Astrocyte of the hippocampus (primary cell): ENCODE data around the gene LYPLAL1.
A peak's percentile ranks its signal among the peaks of the same experiment; 100 is the strongest.

Source experiments
- DNase-seq: peaks from one replicate; pipeline ENCODE4 v3.0.0; 2011; ENCODE audit warnings: low read depth, low spot score

LYPLAL1 gene

DNA sequence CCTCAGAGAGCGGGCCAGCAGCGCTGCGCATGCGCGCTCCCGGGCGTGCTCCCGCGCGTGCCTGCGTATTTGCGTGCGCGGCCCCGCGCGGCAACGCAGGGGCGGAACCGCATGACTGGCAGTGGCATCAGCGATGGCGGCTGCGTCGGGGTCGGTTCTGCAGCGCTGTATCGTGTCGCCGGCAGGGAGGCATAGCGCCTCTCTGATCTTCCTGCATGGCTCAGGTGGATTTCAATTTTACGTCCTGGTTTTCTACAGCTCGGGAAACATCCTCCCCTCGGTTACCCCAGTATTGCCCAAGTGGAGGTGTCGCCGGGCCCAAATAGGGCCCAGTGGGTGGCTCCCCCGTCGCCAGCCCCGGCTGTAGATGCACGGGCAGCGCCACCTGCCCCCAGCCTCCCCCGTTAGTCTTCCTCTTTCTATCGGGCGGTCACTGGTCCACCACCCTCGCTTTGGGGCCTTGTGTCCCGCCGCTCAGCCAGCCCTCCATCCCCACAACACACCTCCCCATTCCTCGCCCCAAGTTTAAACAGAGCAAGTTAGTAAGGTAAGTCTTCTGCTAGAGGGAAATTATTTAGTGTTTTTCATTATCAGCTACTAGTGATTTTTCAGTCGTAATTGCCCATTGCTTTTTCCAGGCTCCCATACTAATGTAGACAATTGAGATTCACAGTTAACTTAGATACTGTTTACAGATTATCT is at the start of gene LYPLAL1:
Gene LYPLAL1, plus strand, starts transcription at position 121 of the 702 bp plus-strand sequence. Its CDS starts 13 bp downstream, at position 134.
- DNase-seq: peak; percentile 96

DNA sequence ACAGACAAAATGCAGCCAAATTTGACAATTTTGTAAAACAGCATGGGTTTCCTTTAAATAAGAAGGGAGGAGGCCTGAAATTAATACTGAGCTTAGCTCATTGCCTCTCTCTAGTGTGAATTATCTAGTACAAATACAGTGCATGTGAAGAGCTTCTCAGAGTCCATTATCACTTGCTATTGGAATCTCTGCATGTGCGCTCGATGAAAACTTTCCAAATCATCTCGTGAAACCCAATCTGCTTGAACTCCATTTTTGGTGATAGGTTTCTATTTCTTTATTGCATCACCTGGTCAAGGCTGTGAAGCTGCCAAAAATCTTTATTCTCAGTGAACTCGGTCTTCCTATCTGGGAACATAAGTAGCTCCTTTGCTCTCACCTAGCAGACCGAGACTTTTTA is 49.5 kb upstream of the LYPLAL1 start:
- no peak for DNase-seq

DNA sequence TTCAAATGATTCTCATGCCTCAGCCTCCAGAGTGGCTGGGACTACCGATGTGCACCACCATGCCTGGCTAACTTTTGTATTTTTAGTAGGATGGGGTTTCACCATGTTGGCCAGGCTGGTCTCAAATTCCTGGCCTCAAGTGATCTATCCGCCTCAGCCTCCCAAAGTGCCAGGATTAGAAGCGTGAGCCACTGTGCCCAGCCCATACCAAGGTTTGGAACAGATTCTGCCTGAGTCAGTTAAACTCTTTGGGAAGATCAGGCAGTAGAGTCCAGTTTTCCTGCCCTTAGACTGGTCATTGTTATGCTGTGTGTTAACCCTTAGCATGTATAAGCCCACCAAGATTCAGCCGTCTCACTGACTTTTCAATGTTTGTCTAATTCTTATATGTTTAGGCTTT is 48.3 kb upstream of the LYPLAL1 start:
- DNase-seq: no peak

DNA sequence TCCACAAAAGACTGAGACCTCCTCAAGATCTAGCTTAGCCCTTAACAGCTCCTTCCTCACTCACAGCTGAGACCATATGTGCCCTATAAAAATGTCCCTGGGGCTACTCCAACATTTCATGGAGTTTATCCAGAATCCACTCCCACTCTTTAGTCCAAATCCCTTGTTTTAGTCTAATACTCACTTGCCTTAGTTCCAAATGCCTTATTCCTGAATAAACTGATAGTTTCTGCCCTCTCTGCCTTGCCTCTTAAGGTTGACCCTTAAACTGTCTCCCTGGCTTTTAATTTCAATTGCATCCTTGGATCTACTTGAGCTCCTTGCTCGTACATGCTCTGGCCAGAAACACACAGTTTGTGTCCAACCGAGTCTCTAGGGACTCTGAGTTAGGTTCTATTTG is 47.3 kb upstream of the LYPLAL1 start:
- peak; percentile 7 for DNase-seq

DNA sequence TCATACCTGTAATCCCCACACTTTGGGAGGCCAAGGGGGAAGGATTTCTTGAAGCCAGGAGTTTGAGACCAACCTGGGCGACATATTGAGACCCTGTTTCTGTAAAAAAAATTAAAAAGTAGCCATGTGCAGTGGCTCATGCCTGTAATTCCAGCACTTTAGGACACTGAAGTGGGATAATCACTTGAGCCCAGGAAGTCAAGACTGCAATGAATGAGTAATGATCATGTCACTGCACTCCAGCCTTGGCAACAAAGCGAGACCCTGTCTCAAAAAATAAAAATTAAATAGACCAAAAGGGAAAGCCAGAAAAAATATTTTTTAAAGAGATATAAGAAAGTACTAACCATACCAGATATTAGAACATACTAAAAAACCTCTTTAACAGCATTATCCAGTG is 44.7 kb upstream of the LYPLAL1 start:
- no peak for DNase-seq

DNA sequence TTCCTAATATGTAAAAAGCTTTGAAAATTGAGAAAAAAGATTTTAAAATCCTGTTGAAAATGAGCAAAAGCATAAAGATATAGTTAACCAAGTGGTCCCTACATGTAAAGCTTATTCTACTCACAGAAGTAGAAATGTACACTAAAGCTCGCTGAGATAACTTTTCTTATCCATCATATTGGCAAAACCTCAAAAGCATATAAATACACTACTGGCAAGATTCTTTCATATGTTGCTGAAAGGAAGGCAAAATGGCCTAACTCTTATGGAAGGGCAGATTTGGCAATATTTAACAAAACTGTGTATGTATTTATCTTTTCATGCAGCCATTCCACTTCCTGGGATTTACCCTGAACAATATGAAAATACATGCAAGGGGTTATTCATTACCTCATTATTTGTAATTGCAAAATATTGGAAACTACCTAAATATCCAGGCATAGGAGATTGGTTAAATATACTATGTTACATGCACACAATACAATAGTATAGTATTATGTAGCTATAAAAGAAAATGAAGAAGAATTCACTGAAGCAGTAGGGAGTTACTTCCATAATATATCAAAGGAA is 43.2 kb upstream of the LYPLAL1 start:
- DNase-seq: no peak

DNA sequence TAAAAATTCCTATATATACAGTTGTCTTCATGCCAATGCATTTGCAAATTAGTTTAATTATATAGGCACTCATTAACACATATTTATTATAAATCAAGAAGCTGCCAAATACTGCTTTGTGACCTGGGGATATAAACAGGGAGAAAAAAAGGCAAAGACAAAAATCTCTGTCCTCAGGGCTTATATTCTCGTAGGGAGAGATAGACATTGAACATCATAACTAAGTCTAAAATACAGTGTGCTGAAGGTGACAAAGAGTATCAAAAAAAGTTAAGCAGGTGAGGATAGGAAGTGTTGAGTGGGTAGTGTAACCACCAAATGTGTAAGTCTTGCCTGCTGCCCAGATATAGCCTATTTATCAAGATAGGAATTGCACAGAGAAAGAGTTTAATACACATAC is 40.7 kb upstream of the LYPLAL1 start:
- no peak for DNase-seq

DNA sequence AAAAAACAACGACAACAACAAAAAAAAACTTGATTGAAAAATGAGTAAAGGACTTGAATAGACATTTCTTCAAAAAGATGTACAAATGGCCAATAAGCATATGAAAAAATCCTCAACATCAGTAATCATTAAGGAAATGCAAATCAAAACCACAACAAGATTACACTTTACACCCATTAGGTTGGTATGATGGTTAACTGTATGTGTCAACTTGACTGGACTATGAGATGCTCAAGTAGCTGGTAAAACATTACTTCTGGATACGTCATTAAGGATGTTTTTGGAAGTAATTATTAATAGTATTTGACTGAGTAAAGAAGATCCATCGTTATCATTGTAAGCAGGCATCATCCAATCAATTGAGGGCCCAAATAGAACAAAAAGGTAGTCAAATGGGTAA is 34.9 kb upstream of the LYPLAL1 start:
- DNase-seq: no peak

DNA sequence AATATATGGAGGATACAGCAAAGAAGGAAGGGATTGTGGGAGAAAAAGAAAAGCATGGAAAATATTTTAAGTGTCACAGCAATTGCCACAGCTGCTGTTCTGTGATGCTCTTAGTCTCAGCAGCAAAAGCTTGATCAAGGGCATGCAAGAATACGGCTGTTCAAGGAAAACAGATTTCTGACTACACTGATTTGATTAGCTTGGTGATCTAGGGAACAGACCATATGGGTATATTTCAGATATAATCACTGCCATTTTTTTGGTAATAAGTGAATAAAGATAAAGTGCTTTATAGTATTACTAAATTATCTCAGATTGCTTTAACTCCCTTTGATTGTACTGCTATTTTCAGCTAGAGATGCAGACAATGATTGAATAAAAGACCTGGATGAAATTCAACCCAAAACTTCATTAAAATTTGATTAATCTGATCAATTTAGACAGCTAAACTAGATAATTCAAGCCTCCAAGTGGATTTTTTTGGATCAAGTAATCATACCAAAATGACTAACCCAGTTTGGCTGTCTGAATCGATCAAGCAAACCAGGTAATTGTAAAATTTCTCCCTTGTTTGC is 33.3 kb upstream of the LYPLAL1 start:
- DNase-seq: no peak

DNA sequence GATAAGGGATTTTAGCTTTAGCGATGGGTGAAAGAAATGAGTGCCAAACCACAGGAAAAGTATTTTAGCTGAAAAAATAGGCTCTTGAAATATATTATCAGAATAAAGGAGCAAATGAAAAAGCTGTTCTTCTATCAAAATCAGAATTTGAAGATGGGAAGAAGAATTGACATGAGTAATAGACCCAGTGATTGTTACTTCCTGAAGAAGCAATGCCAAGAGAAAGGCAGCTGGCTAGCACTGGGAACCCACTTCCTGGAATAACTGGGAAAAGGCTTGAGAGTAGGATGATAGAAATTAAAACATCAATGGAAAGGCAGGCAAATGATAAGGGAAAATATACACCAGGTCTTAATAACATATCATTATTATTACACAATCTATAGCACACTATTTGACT is 29.9 kb upstream of the LYPLAL1 start:
- no peak for DNase-seq

DNA sequence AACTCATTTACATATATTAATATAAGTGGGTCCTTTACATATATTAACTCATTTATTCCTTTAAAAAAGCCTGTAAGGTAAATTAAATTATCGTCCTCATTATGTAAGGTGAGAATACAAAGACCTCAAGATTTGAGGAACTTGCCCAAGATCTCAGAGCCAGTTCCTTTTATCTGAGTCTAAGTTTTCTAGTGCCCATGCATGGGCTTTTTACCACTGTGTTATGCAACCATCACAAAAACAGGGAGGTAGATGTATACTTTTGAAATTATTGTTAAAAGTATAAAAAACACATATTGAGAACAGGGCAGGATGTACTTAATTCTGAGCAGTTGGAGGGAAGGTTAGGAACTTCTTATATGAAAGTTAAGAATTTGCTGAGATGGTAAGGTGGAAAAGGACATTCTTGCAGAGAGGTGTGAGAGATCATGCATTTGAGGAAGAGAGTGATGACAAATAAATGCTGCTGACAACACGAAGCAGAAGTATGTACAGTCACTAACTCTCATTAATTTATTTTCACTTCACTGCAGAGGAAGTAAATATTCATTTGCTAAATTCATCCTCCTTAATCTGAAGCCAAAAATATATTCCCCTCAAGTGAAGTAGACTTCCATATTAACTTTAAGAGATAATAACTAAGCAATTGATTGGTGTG is 28.9 kb upstream of the LYPLAL1 start:
- no peak for DNase-seq

DNA sequence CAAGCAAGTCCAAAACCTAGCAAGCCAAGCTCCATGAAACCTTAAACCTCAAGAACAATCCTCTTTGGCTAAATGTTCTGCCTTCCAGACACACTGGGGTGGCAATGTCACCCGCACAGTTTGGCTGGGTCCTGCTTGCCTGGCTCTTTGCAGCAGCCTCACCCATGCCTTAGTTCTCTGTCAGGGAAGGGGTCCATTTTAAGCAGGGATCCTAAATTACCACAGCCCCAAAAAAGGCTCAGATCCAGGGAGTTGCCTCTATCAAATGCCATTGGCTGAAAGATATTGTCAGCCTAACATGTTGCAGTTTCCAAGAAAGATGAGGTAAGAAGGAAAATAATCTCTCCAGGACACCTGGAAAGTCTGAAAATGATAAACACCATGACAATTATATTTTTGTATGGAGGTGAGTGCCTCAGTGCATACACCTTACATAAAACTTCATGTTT is 26.1 kb upstream of the LYPLAL1 start:
- DNase-seq: no peak

DNA sequence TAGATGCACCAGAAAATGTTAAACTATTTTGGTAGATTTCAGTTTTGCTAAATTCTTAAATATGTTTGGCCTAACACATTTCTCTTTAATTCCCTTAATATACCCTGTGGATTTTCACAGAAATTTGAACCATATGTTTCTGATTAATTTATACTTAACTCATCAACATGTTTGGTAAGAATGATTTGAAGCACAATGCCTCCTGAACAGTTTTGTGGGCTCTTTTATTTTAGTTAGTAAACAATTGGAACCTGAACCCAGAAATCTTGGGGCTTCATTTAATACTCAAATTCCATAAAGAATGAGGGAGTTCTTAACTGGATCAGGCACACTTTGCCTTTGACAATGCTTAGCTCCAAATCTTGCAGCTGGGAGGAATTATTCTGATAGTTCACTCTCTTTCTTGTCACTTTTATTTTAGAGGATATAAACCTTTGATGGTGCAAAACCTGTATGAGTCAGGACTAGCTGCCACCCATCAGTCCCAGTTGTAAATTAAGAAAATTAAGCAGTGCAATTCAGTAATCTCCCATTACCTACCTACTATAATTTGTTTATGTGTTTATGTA is 24.6 kb upstream of the LYPLAL1 start:
- no peak for DNase-seq

DNA sequence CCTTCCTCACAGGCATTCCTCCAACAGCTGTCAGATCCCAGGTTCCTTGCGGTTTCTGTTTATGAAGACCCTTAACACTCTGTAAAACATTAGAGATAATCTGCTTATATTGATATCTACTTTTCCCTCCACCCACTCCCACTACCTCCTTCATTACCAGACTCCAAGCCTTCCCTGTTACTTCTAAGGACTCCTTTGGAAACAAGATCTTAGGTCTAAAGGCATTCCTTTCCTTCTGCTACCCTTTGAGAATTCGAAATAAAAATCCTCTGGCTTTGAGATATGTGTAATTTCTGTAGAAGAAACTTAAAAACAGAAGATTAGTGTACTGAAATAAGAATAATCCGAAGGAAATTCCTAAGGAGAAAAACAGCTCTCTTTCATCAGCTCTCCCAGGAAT is 23.7 kb upstream of the LYPLAL1 start:
- DNase-seq: no peak

DNA sequence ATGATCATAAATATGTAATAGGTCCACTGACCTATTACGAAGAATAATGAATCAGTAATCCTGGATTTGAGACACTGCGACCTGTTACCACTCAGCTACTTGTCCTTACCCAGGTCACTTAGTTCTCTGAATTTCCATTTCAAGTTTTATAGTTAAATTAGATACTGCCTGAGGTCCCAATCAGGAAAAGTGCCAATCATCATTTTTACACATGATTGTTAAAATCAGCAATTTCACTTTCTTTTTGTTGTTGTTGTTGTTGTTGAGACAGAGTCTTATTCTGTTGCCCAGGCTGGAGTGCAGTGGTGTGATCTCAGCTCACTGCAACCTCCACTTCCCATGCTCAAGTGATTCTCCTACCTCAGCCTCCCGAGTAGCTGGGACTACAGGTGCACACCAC is 22.8 kb upstream of the LYPLAL1 start:
- DNase-seq: no peak

DNA sequence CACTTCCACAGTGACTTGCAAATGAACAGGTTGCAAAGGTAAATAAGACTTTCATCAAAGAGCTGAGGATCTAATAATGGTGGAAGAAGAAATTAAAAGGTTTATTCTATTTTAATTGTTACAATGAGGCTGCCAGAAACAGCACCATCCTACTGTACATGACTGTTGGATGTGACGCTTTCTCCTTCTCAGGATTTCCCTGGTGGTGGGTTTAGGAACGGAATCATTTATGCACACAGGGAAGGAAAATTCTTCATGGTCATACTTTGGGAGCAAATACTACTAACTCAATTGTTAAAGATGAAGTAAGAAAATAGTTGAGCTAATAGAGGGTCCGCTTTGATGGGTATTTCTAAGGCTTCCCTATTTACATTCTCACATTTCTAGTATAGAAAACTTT is 22.2 kb upstream of the LYPLAL1 start:
- DNase-seq: no peak

DNA sequence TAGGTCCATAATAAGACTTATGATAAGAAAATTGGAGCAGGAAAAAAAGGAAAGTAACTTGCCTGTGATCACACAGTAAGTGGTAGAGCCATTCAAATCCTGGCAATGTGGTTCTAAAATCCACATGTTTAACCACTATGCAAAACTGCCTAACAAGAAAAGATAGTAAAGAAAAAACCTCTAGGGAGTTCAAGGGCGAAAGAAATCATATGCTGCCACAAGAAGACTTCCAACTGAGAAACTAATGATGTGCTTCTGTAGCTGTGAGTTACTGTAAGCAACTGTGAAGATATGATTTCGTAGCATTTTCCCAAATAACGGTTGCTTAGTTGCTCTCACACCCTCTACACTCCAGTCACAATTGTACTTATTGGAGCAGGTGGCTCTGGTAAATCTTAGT is 20.9 kb upstream of the LYPLAL1 start:
- no peak for DNase-seq

DNA sequence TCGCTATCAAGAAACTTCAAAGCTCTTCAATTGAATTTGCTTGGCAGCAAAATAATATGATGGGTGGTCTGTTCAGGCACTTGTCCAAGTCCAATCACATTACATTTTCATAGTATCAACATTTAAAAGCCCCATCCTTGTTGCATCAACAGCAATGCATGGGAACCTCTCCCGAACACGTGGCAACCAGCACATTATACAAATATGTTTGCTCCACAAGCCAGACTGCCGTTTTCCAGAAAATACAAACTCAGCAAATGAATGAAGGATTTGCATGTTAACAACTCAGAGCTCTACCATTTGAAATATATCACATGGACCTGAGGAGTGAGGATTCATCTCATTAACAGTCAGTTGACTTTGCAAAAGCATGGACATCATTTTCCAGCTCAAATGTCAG is 20.0 kb upstream of the LYPLAL1 start:
- DNase-seq: no peak

DNA sequence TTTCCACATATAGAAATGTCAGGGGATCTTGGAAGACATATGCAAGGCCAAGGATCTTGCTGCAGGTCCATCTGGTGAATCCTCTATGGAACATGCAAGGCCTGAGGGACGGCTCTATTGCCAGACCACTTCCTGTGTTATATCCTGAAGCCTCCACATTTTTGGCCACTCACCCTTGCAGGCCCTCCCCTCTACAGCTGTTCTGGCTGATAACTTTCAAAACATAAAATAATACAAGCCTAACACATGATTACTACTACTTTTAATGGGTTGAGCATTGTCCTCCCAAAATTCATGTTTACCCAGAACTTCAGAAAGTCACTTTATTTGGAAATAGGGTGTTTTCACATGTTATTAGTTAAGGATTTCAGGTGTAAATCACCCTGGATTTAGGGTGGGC is 18.5 kb upstream of the LYPLAL1 start:
- DNase-seq: no peak

DNA sequence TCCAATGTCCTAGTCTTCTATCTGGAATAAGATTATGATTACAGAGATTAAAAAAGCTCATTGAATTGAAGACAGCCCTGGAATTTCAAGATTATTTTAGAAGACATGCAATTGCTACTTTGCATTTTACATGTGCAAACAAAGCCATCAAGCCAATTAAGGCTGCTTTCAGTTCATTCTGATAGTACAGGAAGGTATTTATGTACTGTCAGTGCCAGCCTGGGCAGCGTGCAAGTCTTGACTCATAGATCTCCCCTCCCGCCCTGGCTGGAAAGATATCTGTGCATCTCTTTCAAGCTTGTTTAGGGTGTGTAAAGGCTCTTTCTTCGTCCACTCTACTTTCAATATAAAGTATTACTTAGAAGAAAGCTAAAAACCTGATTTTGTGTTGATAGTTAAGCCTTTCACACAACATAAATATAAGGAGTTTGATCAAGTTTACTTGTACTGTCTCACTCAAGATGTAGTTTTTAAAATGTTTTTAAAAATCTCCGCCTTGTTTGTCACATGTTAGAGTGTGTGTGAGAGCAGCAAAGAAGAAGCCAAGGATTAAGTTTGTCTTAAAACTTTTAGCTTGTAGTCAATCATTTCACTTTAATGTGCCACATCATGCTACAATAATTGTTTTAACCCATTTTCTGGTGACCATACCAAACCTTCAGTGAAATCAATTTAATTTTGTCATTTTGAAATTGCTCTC is 13.6 kb upstream of the LYPLAL1 start:
- peak; percentile 48 for DNase-seq

DNA sequence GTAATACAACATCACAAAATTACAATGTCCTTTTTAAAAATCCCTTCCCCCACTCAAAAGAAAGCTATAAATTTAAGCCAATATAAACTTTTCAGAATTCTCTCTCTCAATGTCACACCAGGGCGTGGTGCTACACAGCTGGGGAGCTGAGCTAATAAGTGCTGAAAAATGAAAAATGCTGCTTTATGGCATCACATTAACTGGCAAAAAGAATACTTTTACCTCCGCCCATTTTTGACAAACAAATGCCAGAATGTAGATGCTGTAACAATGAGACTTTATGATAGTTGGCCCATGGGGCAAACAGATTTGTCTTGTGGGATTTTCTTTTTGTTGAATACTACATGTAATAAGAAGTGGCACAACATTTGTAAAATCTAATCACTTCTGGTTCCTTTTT is 12.7 kb upstream of the LYPLAL1 start:
- DNase-seq: no peak

DNA sequence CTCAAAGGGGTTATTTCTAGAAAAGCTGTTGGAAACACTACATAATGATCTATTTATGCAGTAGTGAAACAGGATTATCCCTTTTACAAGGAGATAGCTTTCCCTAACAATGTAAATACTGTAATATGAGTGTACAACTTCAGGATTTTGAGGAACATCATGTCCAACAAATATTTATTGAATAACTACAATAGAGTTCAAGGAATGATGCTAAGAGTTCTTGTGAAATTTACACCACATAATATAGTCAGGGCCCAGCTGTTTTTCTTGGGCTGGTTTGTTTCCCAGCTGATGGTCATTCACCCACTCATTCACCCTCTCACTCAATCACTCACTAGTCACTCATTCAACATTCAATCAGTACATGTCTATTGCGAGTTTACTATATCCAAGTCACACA is 12.3 kb upstream of the LYPLAL1 start:
- DNase-seq: no peak
